Pancreas (tissue), 10 donors: ENCODE measurements around the gene SLC35G2. TPM values are rescaled to one million over a fixed set of nuclear protein-coding genes. Genes with fewer than 3 reads are reported as not detected.

Experiments
- ATAC-seq, 4 donors: fragments of 200-7000 bp; cut with Tn5 transposase; one replicate each; pipeline versions ENCODE4 v1.8.0 to v1.9.1; 2020; ENCODE audit warnings: mild to moderate bottlenecking in 4 of 4, moderate library complexity in 4 of 4
- DNase-seq, 6 donors: peaks; one replicate each; pipeline ENCODE4 v3.0.0-alpha.2; 2020
- FAIRE-seq: peaks from 2 replicates; lab custom pipeline; 2012; peaks lifted over from hg19 to GRCh38; lab: Jason Lieb, UNC
- H3K27ac ChIP-seq, 4 donors: fragments of 200-600 bp; sonication (generic); 1 replicate in 3 of 4; 2 replicates in 1 of 4; pipeline versions ENCODE4 v1.5.0 to v1.8.0; 2020
- H3K27me3 ChIP-seq, 4 donors: fragments of 200-600 bp; one replicate each; pipeline ENCODE4 v1.8.0; 2021
- H3K36me3 ChIP-seq, 3 donors: fragments of 200-600 bp; sonication (generic) in 1 of 3; one replicate each; pipeline versions ENCODE4 v1.5.0 to v1.8.0; 2020 to 2021
- H3K4me1 ChIP-seq, 3 donors: fragments of 200-600 bp; one replicate each; pipeline ENCODE4 v1.8.0; 2021
- H3K4me3 ChIP-seq, 4 donors: fragments of 200-600 bp; sonication (generic) in 2 of 4; one replicate each; pipeline versions ENCODE4 v1.5.0 to v1.8.0; 2020 to 2021
- H3K9me3 ChIP-seq, 4 donors: fragments of 200-600 bp; one replicate each; pipeline ENCODE4 v1.8.0; 2021
- CTCF ChIP-seq, 4 donors: fragments of 200-600 bp; sonication (generic) in 3 of 4; IDR thresholded peaks; one replicate each; pipeline versions ENCODE4 v1.5.0 to v1.8.0; 2021; ENCODE audit warnings: antibody characterized with exemption in 4 of 4
- WGBS, 2 donors: extraction: QIAGEN DNeasy Blood & Tissue Kit; methylation state at CpG; one replicate each; pipeline ENCODE4 v1.1.7; 2013; 5-methylcytosine and 5-hydroxymethylcytosine counted together
- intact Hi-C, 3 donors: fragments of 100-400 bp; cut with DNase I; formaldehyde crosslinking; loops; one replicate each; pipeline versions ENCODE4 v1.11.1 to v1.14.2; 2022
- polyA plus RNA-seq, 2 donors: library from polyadenylated mRNA; stranded (reverse); fragments of 200-250 nt; gene quantifications; one replicate each; pipeline ENCODE4 v1.2.3, GENCODE V29; 2013
- total RNA-seq, 6 donors: library from RNA; stranded (reverse); fragmentation: NEBNext Ultra II Directional in 4 of 6; extraction: Animal tissue kit (Norgen Biotek cat#: 25700) in 4 of 6; gene quantifications; one replicate each; pipeline versions ENCODE4 v1.2.1 to v1.2.4, GENCODE V29; 2021 to 2023
- donor health status: healthy with polysubstance abuse.
- donor health status: DM: no; HTN: no; CAD: no; lungs with moderate emphysema.
- donor health status: DM: no; HTN: no; CAD: no.
- donor health status: control.
- donor health status: control.
- donor health status: Bipolar disorder and iron deficiency.
- donor health status: DM: yes; HTN: yes; CAD: no.
- donor health status: DM: no; HTN: no; CAD: no.
- donor health status: DM: no; HTN: no; CAD: no.
- donor health status: DM: yes; HTN: yes; CAD: no.

The SLC35G2 gene
- total and polyA plus RNA-seq, 8 donors, result 1.5 to 8.9 (median 3.2) TPM

DNA sequence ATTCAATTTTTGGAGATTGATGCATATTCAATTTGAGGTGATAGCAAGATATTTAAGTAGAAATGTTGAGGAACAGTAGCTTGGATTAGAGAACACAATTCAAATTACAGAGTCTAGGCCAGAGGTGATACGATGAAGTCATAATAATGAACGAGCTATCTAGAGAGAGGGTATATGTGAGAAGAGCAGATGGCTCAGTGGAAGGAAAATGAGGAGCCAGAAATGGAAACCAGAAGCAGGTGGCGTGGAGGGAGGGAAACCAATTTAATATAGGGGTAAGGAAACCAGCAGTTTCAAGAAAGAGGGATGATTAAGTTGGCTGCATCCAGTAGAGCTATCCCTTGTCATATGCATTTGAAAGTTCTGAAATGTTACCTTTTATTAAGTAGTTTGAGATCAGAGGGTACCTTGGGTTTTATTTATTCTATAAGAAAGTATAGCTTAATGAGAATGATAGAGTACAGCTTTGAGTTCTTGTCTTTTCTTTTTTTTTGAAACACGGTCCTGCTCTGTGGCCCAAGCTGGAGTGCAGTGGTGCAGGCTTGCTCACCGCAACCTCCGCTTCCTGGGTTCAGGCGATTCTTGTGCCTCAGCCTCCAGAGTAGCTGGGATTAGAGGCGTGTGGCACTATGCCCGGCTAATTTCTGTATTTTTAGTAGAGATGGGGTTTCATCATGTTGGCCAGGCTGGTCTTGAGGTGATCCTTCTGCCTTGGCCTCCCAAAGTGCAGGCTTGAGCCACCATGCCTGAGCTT, 65.2 kb downstream of the SLC35G2 start:
- FAIRE-seq, result no peak

GRCh38 chr3:136885357-136886213, 66.7 kb downstream of the SLC35G2 start:
- peak in 1 of 4 donors; percentile 28 for ATAC-seq
- Histone ChIP-seq H3K4me1 (peaks cover 6 to 11% (median 9%) of the 10 kb centered on the region in 3 donors), H3K9me3 (no peaks in the 10 kb centered on the region), H3K27ac (peak overlapping the region in 1 of 4 donors; percentile 4), H3K36me3 (no peaks in the 10 kb centered on the region), H3K4me3 (no peak overlapping the region), H3K27me3 (no peaks in the 10 kb centered on the region)
- 64 to 66% methylated on average over 5 of the region's 5 CpGs for WGBS, 2 donors
- DNase-seq, result no peak
- FAIRE-seq, result no peak
- intact Hi-C loops, result no loop called here
- no peak for TF ChIP-seq CTCF (IDR thresholded peaks at IDR 0.05)

More for the DNA sequence above, 65.2 kb downstream of the SLC35G2 start:
- no peak overlapping the region for H3K27ac ChIP-seq
- H3K27me3 ChIP-seq, result no peaks in the 10 kb centered on the region
- peaks cover 6 to 11% (median 9%) of the 10 kb centered on the region in 3 donors for H3K4me1 ChIP-seq
- intact Hi-C loops, result no loop called here
- no peak for TF ChIP-seq CTCF (IDR thresholded peaks at IDR 0.05)
- DNase-seq (no peak), ATAC-seq (no peak)
- WGBS, 2 donors, result 95 to 96% methylated on average over 9 of the region's 9 CpGs
- H3K9me3 ChIP-seq, result no peaks in the 10 kb centered on the region
- no peak overlapping the region for H3K4me3 ChIP-seq
- H3K36me3 ChIP-seq, result no peaks in the 10 kb centered on the region

DNA sequence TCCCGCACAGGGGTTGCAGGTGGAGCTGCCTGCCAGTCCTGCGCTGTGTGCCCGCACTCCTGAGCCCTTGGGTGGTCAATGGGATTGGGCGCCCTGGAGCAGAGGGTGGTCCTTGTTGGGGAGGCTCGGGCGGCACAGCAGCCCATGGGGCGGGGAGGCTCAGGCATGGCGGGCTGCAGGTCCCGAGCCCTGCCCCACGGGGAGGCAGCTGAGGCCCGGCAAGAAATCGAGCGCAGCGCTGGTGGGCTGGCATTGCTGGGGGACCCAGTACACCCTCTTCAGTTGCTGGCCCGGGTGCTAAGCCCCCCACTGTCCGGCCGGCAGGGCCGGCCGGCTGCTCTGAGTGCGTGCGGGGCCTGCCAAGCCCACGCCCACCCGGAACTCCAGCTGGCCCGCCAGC, 71.0 kb downstream of the SLC35G2 start:
- 86% methylated on average over 24 of the region's 24 CpGs for whole genome bisulfite sequencing, 2 donors
- H3K4me3 ChIP-seq, result no peak overlapping the region
- FAIRE-seq (no peak), ATAC-seq (no peak), DNase-seq (peak in 1 of 6 donors; percentile 68)
- TF ChIP-seq CTCF (IDR thresholded peaks at IDR 0.05), result no peak
- no peaks in the 10 kb centered on the region for H3K27me3 ChIP-seq
- H3K27ac ChIP-seq, result no peak overlapping the region
- H3K9me3 ChIP-seq, result no peaks in the 10 kb centered on the region
- no peaks in the 10 kb centered on the region for H3K36me3 ChIP-seq
- intact Hi-C loops, result no loop called here
- H3K4me1 ChIP-seq, result peaks cover 0 to 25% (median 20%) of the 10 kb centered on the region in 3 donors

- no peak for TF ChIP-seq CTCF (IDR thresholded peaks at IDR 0.05)
- Histone ChIP-seq H3K4me3 (no peak overlapping the region), H3K4me1 (peaks cover 0 to 16% (median 9%) of the 10 kb centered on the region in 3 donors), H3K36me3 (no peaks in the 10 kb centered on the region), H3K27ac (no peak overlapping the region), H3K9me3 (no peaks in the 10 kb centered on the region), H3K27me3 (no peaks in the 10 kb centered on the region)
- intact Hi-C loops, result no loop called here
- 48 to 50% methylated on average over 2 of the region's 2 CpGs for WGBS, 2 donors
- ATAC-seq, result no peak
- DNase-seq, result no peak
- FAIRE-seq, result no peak
Observed at GRCh38 chr3:136891934-136892855, 73.3 kb downstream of the SLC35G2 start.
